ENCODE results near the gene PRM1.
"Not testable (repeated sequence)": the region's sequence is repeated elsewhere in the genome, so short reads cannot be mapped to it uniquely, and the experiment has no call there.

The PRM1 gene

GRCh38 chr16:11308493-11309283, 27.6 kb upstream of the PRM1 start:
- peak overlapping the region; percentile 11 for H3K4me3 Mint-ChIP-seq
- H3K36me3 Mint-ChIP-seq: peaks cover 2% of the 10 kb centered on the region
- ATAC-seq (ENCODE audit: low read depth) (peak; percentile 37), DNase-seq (ENCODE audit: low spot score in 2 of 2) (no peak)
- H3K27me3 Mint-ChIP-seq: no peaks in the 10 kb centered on the region
- peak overlapping the region; percentile 88 for H3K27ac Mint-ChIP-seq
- peaks cover 42% of the 10 kb centered on the region for H3K4me1 Mint-ChIP-seq
- peaks cover 2% of the 10 kb centered on the region for H3K9me3 Mint-ChIP-seq

GRCh38 chr16:11307639-11308492, 26.7 kb upstream of the PRM1 start:
- peak overlapping the region; percentile 11 for H3K4me3 Mint-ChIP-seq
- peak overlapping the region; percentile 88 for H3K27ac Mint-ChIP-seq
- H3K9me3 Mint-ChIP-seq: peaks cover 2% of the 10 kb centered on the region
- peaks cover 36% of the 10 kb centered on the region for H3K4me1 Mint-ChIP-seq
- H3K27me3 Mint-ChIP-seq: no peaks in the 10 kb centered on the region
- ATAC-seq (ENCODE audit: low read depth) (no peak), DNase-seq (ENCODE audit: low spot score in 2 of 2) (no peak)
- H3K36me3 Mint-ChIP-seq: peaks cover 2% of the 10 kb centered on the region

GRCh38 chr16:11306997-11307638, 26.0 kb upstream of the PRM1 start:
- H3K9me3 Mint-ChIP-seq: peaks cover 2% of the 10 kb centered on the region
- H3K27me3 Mint-ChIP-seq: no peaks in the 10 kb centered on the region
- H3K4me1 Mint-ChIP-seq: peaks cover 34% of the 10 kb centered on the region
- peaks cover 2% of the 10 kb centered on the region for H3K36me3 Mint-ChIP-seq
- ATAC-seq (ENCODE audit: low read depth): no peak
- H3K4me3 Mint-ChIP-seq: peak overlapping the region; percentile 29
- DNase-seq (ENCODE audit: low spot score in 2 of 2): no peak
- H3K27ac Mint-ChIP-seq: no peak overlapping the region

- peaks cover 2% of the 10 kb centered on the region for H3K36me3 Mint-ChIP-seq
- ATAC-seq (ENCODE audit: low read depth): no peak
- no peaks in the 10 kb centered on the region for H3K27me3 Mint-ChIP-seq
- H3K27ac Mint-ChIP-seq: no peak overlapping the region
- DNase-seq (ENCODE audit: low spot score in 2 of 2): no peak
- H3K4me3 Mint-ChIP-seq: no peak overlapping the region
- H3K4me1 Mint-ChIP-seq: peaks cover 29% of the 10 kb centered on the region
- H3K9me3 Mint-ChIP-seq: peaks cover 2% of the 10 kb centered on the region
Measured at GRCh38 chr16:11306381-11306780, 25.3 kb upstream of the PRM1 start.

GRCh38 chr16:11303405-11304138, 22.4 kb upstream of the PRM1 start:
- DNase-seq (ENCODE audit: low spot score in 2 of 2) (no peak), ATAC-seq (ENCODE audit: low read depth) (no peak)
- Mint-ChIP-seq H3K36me3 (peaks cover 2% of the 10 kb centered on the region), H3K27me3 (no peaks in the 10 kb centered on the region), H3K4me1 (peaks cover 24% of the 10 kb centered on the region), H3K9me3 (peaks cover 2% of the 10 kb centered on the region), H3K4me3 (no peak overlapping the region), H3K27ac (no peak overlapping the region)

- ATAC-seq (ENCODE audit: low read depth) (no peak), DNase-seq (ENCODE audit: low spot score in 2 of 2) (no peak)
- H3K36me3 Mint-ChIP-seq: peaks cover 2% of the 10 kb centered on the region
- H3K27me3 Mint-ChIP-seq: no peaks in the 10 kb centered on the region
- no peak overlapping the region for H3K27ac Mint-ChIP-seq
- H3K4me1 Mint-ChIP-seq: peaks cover 21% of the 10 kb centered on the region
- H3K4me3 Mint-ChIP-seq: no peak overlapping the region
- H3K9me3 Mint-ChIP-seq: peaks cover 2% of the 10 kb centered on the region
Measured at GRCh38 chr16:11302977-11303376, 21.8 kb upstream of the PRM1 start.

- DNase-seq (ENCODE audit: low spot score in 2 of 2) (no peak), ATAC-seq (ENCODE audit: low read depth) (no peak)
- Mint-ChIP-seq H3K27ac (no peak overlapping the region), H3K4me1 (peaks cover 26% of the 10 kb centered on the region), H3K27me3 (no peaks in the 10 kb centered on the region), H3K4me3 (no peak overlapping the region), H3K9me3 (no peaks in the 10 kb centered on the region), H3K36me3 (no peaks in the 10 kb centered on the region)
Measured at GRCh38 chr16:11301645-11302501, 20.7 kb upstream of the PRM1 start.

GRCh38 chr16:11300560-11300892, 19.4 kb upstream of the PRM1 start:
- DNase-seq (ENCODE audit: low spot score in 2 of 2) (no peak), ATAC-seq (ENCODE audit: low read depth) (no peak)
- Mint-ChIP-seq H3K36me3 (no peaks in the 10 kb centered on the region), H3K4me1 (peaks cover 25% of the 10 kb centered on the region), H3K9me3 (no peaks in the 10 kb centered on the region), H3K27ac (no peak overlapping the region), H3K4me3 (no peak overlapping the region), H3K27me3 (no peaks in the 10 kb centered on the region)

GRCh38 chr16:11299865-11300559, 18.9 kb upstream of the PRM1 start:
- no peak overlapping the region for H3K27ac Mint-ChIP-seq
- DNase-seq (ENCODE audit: low spot score in 2 of 2) (no peak), ATAC-seq (ENCODE audit: low read depth) (no peak)
- peaks cover 25% of the 10 kb centered on the region for H3K4me1 Mint-ChIP-seq
- no peak overlapping the region for H3K4me3 Mint-ChIP-seq
- no peaks in the 10 kb centered on the region for H3K9me3 Mint-ChIP-seq
- H3K36me3 Mint-ChIP-seq: no peaks in the 10 kb centered on the region
- H3K27me3 Mint-ChIP-seq: no peaks in the 10 kb centered on the region

- H3K27ac Mint-ChIP-seq: peak overlapping the region; percentile 22
Measured at GRCh38 chr16:11298950-11299547, 17.9 kb upstream of the PRM1 start.

GRCh38 chr16:11298143-11298900, 17.2 kb upstream of the PRM1 start:
- no peak for DNase-seq (ENCODE audit: low spot score in 2 of 2)
- Mint-ChIP-seq H3K4me3 (peak overlapping the region; percentile 61), H3K4me1 (peaks cover 29% of the 10 kb centered on the region)

More at GRCh38 chr16:11298950-11299547, 17.9 kb upstream of the PRM1 start:
- Mint-ChIP-seq H3K4me3 (peak overlapping the region; percentile 61), H3K4me1 (peaks cover 25% of the 10 kb centered on the region)
- H3K9me3 Mint-ChIP-seq; DNase-seq (ENCODE audit: low spot score in 2 of 2); H3K27me3 Mint-ChIP-seq; H3K36me3 Mint-ChIP-seq; ATAC-seq (ENCODE audit: low read depth): not testable (repeated sequence)

More at GRCh38 chr16:11298143-11298900, 17.2 kb upstream of the PRM1 start:
- Mint-ChIP-seq H3K27ac (peak overlapping the region; percentile 39), H3K36me3 (no peaks in the 10 kb centered on the region), H3K9me3 (no peaks in the 10 kb centered on the region), H3K27me3 (no peaks in the 10 kb centered on the region)
- no peak for ATAC-seq (ENCODE audit: low read depth)

Data from memory B cell (primary cell).